Activated CD4-positive, alpha-beta T cell treated with anti-CD3 and anti-CD28 coated beads, Interleukin-2, amount 50 U/mL, for 24 hours (primary cell): ENCODE data around the gene MUC6.
A peak's percentile ranks its signal among the peaks of the same experiment; 100 is the strongest.

ENCODE experiments used
- DNase-seq, 2 donors: peaks; one replicate each; pipeline ENCODE4 v3.0.0-alpha.2; 2020; ENCODE audit warnings: low read depth in 1 of 2, low spot score in 1 of 2

The MUC6 gene

GRCh38 chr11:1051356-1052132, 15.0 kb upstream of the MUC6 start:
- DNase-seq, result no peak

- DNase-seq, result peak; percentile 54 to 56
Observed at GRCh38 chr11:1050581-1051355, 14.2 kb upstream of the MUC6 start.

DNA sequence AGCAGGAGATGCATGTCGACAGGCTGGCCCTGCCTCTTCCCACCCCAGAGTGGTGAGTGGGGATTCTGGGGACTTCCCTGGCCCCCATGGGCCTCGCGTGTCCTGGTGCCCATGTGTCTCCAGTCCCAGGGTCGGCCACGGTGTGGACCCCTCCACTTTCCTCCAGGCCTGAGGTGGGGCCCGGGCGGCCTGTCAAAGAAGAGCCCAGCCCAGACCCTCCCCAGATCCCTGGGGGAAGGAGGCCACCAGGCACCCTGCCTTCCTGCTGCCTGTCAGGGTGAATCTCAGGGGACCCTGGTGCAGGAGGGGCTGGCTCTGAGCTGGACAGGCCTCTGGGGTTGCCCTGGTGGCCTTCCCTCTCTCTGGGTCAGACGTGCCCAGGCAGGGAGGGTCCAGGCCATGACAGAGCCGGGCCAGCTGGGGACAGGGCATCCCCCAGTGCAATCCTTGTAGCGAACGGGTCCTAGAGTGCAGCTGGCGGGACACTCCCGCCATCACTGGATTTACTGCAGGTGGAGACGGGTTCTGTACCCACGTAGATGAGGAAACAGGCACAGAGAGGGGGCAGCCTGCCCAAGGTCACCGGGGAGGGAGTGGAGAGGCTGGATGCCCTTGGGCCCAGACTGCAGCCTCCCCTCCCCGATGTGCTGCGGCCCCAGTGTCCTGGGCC, 13.5 kb upstream of the MUC6 start:
- no peak for DNase-seq

DNA sequence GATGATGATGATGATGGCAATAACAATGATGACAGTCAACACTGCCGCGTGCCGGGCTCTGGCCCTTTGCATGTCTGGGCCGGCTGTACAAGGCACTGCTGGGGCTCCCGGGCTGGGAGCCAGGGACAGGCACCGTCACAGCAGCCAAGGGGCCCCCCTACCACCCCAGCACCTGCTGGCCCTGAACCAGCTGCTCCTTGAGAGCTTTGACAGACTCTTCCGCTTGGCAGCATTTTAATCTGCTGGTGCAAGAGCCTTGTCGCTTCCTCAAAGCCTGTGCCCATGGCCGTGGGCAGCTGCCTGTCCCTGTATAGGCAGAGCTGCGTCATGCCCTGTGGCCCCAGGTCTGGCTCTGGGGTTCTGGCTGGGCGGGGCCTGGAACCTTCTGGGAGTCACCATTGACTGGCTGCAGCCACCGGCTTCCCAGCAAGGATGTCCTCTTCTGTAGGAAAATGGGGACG, 12.9 kb upstream of the MUC6 start:
- no peak for DNase-seq

- no peak for DNase-seq
Observed at GRCh38 chr11:1049071-1049405, 12.5 kb upstream of the MUC6 start.

DNA sequence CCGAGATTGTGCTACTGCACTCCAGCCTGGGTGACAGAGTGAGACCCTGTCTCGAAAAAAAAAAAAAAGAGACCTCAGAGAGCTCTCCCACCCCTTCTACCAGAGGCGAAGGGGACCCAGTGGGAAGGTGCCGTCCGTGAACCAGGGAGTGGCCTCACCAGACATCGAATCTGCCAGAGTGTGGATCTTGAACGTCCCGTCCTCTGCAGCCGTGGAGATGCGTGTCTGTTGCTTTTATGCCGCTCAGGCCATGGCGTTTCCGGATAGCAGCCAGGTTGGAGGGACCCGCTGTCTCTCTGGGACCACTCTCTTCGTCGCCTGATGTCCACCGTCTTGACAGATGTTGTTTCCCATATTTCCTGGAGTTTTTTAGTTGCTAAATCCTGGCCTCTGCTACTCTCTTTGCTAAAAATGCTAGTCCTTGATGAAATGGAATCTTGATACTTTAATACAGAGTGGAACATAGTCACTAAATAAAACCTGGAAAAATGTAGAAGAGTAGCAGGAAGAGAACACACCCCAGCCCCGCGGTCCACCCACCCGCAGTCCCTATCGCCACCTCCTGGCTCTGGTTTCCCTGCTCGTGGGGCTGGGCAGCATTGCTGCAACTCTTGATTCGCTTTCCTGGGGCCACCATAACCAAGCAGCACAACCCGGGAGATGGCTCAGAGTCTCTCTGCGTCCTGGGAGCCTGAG, 12.0 kb upstream of the MUC6 start:
- no peak for DNase-seq

DNA sequence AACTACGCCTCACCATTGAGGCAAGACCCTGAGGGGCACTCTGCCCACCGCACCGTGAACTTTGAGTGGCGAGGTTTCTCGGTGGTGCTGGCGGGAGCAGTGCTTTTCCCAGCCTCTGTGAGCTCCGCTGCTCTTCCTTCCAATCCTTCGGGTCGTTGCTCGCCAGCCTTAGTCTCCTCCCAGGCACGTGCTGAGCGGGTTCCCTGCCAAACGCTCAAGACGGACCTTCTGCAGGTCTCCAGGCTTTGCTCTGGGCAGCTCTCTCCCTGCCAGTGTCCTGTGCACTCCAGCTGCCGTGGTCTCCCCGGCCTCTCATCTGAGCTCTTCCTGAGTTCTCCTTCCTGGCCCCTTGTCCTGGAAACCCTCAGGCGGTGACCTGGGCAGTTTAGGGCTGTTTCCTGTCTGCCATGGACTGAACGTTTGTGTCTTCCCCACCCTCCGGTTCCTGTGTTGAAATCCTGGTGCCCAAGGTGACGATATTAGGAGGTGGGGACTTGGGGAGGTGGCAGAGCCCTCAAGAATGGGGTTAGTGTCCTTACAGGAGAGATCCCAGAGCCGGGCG, 11.2 kb upstream of the MUC6 start:
- DNase-seq, result no peak

DNA sequence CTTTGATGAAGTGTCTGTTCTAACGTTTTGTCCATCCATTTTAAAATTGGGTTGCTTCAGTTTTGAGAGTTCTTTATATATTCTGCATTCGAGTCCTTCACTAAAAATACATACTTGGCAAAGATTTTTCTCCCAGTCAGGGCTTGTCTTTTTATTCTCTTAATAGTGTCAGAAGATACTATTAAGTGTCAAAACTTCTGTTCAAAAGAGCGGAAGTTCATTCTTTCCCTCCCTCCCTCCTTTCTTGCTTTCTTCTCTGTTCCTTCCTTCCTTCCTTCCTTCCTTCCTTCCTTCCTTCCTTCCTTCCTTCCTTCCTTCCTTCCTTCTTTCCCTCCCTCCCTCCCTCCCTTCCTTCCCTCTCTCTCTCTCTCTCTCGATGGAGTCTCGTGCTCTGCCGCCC, 7.6 kb upstream of the MUC6 start:
- DNase-seq, result no peak

GRCh38 chr11:1043563-1044096, 7.1 kb upstream of the MUC6 start:
- no peak for DNase-seq

DNA sequence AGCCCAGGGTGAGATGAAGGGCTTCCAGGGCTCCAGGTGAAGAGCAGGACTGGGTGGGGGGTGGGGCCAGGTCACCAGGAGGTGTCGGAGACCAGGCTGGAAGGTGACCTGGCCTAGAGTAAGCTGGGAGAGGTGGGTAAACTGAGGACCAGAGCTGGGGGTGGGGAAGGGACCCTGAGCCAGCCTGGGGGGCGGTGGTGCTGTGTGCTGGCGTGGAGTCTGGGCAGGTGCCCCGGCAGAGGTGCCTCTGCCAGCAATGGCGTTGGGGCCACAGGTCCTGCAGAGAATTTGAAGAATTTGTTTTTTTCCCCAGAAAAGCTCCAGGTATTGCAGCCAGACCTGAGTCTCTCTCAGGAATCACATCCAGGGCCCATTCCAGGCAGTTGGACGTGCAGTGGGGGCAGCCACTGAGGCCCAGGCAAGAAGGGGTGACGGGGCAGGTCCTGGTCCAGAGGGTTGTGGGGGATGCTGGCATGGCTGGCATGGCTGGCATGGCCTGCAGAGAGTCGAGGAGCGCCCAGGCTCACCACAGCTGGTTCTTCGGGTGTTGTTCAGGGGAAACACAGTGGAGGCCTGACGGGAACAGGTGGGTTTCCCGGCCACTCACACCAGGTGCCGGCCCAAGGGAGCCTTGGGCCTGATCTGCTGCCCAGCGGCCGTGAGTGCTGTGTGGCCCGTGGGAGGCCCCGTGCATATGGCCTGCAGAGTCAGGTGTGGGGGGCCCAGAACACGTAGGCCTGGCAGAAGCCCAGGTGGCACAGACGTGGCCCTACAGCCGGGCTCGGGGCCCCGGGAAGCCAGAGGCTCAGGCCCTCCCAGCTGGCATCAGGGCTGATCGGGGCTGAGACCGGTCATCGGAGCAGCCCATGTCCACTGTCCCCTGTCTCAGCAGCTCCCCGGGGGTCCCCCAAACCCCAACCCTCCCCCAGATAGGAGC, 6.4 kb upstream of the MUC6 start:
- no peak for DNase-seq

DNA sequence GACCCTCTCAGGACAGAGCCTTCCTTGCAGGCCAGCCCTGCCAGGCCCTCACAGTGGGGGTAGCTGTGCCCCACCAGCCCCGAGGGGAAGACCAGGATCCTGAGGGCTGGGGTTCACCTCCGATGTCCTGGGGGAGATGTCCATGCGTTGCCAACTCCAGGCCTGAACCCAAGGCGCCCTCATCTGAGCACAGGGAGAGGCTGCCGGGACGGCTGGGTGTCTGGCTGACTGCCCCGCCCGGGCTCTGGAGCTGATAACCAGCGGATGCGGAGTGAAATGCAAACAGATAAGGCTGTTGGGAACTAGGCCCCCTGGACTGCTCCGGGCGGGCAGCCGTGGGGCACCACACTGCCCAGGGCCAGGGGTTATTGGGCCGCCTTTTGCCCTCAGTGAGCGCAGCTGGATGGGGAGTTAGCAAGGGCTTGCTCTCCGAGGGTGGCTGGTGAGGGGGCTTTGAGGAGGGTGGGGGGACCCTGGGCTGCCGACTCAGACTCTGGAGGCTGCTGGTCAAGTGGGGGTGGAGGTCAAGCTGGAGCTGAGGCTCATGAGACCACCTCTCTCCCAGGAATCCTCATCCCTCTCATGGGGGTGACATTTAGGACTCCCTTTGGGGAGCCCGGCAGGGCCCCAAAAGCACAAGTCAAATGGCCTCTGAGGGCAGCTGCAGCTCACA, 5.6 kb upstream of the MUC6 start:
- no peak for DNase-seq

- DNase-seq, result no peak
Observed at GRCh38 chr11:1041471-1041870, 5.0 kb upstream of the MUC6 start.

- no peak for DNase-seq
Observed at GRCh38 chr11:1041149-1041467, 4.6 kb upstream of the MUC6 start.

DNA sequence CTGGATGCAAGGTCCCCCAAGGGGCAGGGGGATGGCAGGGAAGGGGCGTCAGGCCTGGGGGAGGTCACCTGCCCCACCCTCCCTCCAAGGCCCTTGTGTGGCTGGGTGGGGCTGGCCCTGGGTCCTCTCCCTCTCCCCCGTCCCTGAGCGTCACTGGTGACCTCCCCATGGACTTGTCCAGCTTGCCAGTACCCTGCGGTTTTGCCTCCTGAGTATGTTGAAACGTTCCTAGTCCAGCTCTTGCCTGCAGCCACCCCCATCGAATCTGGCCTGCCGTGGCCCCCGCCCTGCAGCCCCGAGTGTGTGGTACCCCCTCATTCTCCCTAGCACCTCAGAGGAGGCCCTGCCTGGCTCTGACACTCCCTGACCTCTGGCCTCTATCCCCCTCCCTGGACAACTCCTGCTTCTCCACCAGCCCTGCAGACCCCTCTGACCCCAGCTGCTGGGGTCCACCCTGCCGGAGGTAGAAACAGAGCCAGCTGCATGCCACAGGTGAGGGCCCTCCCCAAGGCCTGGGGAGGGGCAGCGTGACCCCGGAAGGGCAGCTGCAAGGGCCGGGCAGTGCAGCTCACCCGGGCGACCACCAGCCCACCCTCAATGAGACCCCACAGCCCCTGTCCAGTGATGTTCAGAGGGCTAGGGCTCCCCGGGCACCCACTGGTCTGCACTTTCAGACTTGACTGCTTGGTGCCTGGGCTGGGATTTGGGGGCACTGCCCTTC, 4.1 kb upstream of the MUC6 start:
- DNase-seq, result no peak

GRCh38 chr11:1039481-1040427, 3.2 kb upstream of the MUC6 start:
- no peak for DNase-seq

- no peak for DNase-seq
Observed at GRCh38 chr11:1038921-1039320, 2.4 kb upstream of the MUC6 start.

DNA sequence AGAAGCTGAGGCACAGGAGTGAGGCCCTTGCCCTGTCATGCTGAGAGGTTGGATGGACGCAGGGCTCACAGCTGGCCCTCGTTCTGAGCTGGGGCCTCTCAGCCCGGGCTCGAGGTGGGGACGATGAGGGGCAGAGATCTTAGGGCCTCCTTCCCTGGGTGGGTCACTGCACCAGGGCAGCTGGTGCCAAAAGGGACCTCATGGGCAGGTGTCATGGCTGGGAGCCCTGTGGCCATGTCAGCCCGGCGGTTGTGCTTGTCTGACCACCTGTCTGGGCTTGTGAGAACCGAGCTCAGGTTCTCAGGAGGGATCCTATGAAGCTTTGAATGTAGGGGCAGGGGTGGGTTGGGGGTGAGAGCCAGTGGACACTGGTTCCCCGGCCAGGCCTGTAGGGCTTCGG, 1.8 kb upstream of the MUC6 start:
- no peak for DNase-seq
